ENCODE results near the gene TSC22D2. TPM values are rescaled to one million over a fixed set of nuclear protein-coding genes. Genes with fewer than 3 reads are reported as not detected.
"Not testable (repeated sequence)": the region's sequence is repeated elsewhere in the genome, so short reads cannot be mapped to it uniquely, and the experiment has no call there.

Gene TSC22D2
- total RNA-seq, 1 experiment from 2014 or later, result 43.1 TPM

DNA sequence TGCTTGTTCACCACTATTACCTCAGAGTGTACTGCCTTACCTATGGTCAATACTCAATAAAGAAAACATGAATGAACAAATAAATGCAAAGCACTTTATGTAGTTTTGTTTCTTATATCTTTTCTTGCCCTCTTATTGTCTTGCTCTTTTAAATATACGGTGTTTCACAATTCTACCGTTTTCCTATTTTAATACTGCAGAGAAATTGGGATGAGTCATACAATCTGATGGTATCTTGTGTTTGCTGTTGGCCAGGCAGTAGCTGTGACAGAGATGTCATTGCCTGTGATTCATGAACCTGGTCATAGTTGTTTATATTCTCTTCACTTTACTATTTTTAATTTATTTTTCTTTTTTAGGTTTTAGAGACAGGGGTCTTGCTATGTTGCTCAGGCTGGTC is 89.9 kb downstream of the TSC22D2 start:
- no TSS peak for BruUV-seq (replicated peaks)
- Histone ChIP-seq H3K9me3 (ENCODE audit: control insufficient read depth, insufficient read depth, low read depth, low read length) (0 out of 2 replicates have a peak, but pooled peaks cover 4% of the 10 kb centered on the region), H3K36me3 (ENCODE audit: control insufficient read depth, insufficient read depth, low read length) (no peaks in the 10 kb centered on the region), H3K27me3 (ENCODE audit: control insufficient read depth, insufficient read depth, low read length) (no peaks in the 10 kb centered on the region), H3K4me1 (ENCODE audit: control insufficient read depth, insufficient read depth, low read length) (peaks cover 18% of the 10 kb centered on the region), H3K27ac (ENCODE audit: low read length) (no peak overlapping the region), H3K4me3 (ENCODE audit: low read depth in 2 of 2, low read length in 2 of 2) (no peak overlapping the region)
- DNase-seq (ENCODE audit: low read depth, low spot score), result no peak
- TF ChIP-seq POLR2AphosphoS5 (IDR thresholded peaks at IDR 0.05; ENCODE audit: low read depth, low read length), result no peak
- TF ChIP-seq, protein P1, sequence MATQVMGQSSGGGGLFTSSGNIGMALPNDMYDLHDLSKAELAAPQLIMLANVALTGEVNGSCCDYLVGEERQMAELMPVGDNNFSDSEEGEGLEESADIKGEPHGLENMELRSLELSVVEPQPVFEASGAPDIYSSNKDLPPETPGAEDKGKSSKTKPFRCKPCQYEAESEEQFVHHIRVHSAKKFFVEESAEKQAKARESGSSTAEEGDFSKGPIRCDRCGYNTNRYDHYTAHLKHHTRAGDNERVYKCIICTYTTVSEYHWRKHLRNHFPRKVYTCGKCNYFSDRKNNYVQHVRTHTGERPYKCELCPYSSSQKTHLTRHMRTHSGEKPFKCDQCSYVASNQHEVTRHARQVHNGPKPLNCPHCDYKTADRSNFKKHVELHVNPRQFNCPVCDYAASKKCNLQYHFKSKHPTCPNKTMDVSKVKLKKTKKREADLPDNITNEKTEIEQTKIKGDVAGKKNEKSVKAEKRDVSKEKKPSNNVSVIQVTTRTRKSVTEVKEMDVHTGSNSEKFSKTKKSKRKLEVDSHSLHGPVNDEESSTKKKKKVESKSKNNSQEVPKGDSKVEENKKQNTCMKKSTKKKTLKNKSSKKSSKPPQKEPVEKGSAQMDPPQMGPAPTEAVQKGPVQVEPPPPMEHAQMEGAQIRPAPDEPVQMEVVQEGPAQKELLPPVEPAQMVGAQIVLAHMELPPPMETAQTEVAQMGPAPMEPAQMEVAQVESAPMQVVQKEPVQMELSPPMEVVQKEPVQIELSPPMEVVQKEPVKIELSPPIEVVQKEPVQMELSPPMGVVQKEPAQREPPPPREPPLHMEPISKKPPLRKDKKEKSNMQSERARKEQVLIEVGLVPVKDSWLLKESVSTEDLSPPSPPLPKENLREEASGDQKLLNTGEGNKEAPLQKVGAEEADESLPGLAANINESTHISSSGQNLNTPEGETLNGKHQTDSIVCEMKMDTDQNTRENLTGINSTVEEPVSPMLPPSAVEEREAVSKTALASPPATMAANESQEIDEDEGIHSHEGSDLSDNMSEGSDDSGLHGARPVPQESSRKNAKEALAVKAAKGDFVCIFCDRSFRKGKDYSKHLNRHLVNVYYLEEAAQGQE (IDR thresholded peaks at IDR 0.05; ENCODE audit: insufficient read depth in 1 of 2, low read depth in 2 of 2, low read length in 1 of 2), result no peak
- TF ChIP-seq SIN3A (IDR thresholded peaks at IDR 0.05; ENCODE audit: borderline replicate concordance, insufficient read depth, low read depth, low read length), result no peak
- no peak for TF ChIP-seq TCF7L2 (IDR thresholded peaks at IDR 0.05; ENCODE audit: low read depth, low read length)
- TF ChIP-seq, protein P2, sequence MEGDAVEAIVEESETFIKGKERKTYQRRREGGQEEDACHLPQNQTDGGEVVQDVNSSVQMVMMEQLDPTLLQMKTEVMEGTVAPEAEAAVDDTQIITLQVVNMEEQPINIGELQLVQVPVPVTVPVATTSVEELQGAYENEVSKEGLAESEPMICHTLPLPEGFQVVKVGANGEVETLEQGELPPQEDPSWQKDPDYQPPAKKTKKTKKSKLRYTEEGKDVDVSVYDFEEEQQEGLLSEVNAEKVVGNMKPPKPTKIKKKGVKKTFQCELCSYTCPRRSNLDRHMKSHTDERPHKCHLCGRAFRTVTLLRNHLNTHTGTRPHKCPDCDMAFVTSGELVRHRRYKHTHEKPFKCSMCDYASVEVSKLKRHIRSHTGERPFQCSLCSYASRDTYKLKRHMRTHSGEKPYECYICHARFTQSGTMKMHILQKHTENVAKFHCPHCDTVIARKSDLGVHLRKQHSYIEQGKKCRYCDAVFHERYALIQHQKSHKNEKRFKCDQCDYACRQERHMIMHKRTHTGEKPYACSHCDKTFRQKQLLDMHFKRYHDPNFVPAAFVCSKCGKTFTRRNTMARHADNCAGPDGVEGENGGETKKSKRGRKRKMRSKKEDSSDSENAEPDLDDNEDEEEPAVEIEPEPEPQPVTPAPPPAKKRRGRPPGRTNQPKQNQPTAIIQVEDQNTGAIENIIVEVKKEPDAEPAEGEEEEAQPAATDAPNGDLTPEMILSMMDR (IDR thresholded peaks at IDR 0.05), result no peak
- in situ Hi-C loops (cut with HindIII; ENCODE audit: low pct_unique_long_range_greater_than_20kb, low sequenced_read_pairs), result no loop called here
- CTCF ChIA-PET, result no interaction called here
- peak; percentile 72 for ATAC-seq
- POLR2A ChIA-PET, result no interaction called here
- intact Hi-C loops (cut with micrococcal nuclease; ENCODE audit: unreplicated experiment), result loop anchor here (5.0 kb wide), 1 partner anchor 211 kb away; no protein-coding TSS in a partner anchor

DNA sequence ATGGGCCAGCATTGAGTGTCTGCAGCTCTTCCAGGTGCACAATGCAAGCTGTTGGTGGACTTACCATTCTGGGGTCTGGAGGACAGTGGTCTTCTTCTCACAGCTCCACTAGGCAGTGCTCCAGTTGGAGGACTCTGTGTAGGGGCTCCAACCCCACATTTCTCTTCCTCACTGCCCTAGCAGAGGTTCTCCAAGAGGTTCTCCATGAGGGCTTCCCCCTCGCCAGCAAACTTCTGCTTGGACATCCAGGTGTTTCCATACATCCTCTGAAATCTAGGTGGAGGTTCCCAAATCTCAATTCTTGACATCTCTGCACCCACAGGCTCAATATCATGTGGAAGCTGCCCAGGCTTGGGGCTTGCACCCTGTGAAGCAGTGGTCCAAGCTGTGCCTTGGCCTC is 92.9 kb downstream of the TSC22D2 start:
- H3K9me3 ChIP-seq (ENCODE audit: control insufficient read depth, insufficient read depth, low read depth, low read length); H3K36me3 ChIP-seq (ENCODE audit: control insufficient read depth, insufficient read depth, low read length); CTCF ChIA-PET; H3K27me3 ChIP-seq (ENCODE audit: control insufficient read depth, insufficient read depth, low read length); in situ Hi-C loops (cut with HindIII; ENCODE audit: low pct_unique_long_range_greater_than_20kb, low sequenced_read_pairs); POLR2A ChIA-PET; BruUV-seq (replicated peaks); H3K27ac ChIP-seq (ENCODE audit: low read length); ATAC-seq; H3K4me1 ChIP-seq (ENCODE audit: control insufficient read depth, insufficient read depth, low read length); H3K4me3 ChIP-seq (ENCODE audit: low read depth in 2 of 2, low read length in 2 of 2); DNase-seq (ENCODE audit: low read depth, low spot score); intact Hi-C loops (cut with micrococcal nuclease; ENCODE audit: unreplicated experiment): not testable (repeated sequence)

DNA sequence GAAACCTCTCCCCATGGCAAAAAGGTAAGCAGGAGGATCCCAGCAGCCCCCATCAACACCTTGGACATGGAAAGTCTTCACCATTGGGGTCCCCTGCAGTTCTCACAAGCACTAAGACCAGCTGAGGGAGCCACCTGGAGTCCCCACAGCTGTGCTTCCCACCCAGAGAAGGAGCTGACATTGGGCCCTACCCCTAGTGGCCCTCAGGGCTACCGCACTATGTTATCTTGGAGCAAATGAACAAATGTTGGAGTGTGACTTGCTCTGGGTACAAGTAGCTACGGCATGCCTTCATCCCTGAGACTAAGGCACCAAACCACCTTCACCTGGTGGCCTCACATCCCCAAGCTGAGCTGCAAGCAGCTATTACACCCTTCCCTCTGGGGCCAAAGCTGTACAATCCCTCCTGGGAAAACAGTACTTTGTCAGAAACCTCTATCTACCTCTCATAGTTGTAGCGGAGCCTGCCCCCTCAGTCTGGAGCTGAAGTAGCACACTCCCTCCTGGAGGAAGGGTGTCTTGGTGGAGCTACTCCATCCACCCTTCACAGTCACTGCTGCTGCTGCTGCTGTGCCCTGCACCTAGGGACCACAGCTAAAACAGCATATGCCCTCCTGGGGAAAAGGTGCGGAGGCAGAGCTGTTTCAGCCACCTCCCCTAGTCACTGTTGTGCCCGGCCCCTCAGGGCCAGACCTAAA is 95.5 kb downstream of the TSC22D2 start:
- TF ChIP-seq TCF7L2 (IDR thresholded peaks at IDR 0.05; ENCODE audit: low read depth, low read length), result no peak
- TF ChIP-seq, protein P2 (IDR thresholded peaks at IDR 0.05), result peak; percentile 11; the same call in 1 of the 2 replicates
- in situ Hi-C loops (cut with HindIII; ENCODE audit: low pct_unique_long_range_greater_than_20kb, low sequenced_read_pairs), result no loop called here
- ChIA-PET POLR2A (no interaction called here), CTCF (interaction anchor here (0.6 kb wide), 2 partner anchors 271 to 533 kb away, joined by 5 to 8 read pairs; no protein-coding TSS in a partner anchor)
- H3K27ac ChIP-seq (ENCODE audit: low read length), result no peak overlapping the region
- no TSS peak for BruUV-seq (replicated peaks)
- intact Hi-C loops (cut with micrococcal nuclease; ENCODE audit: unreplicated experiment), result no loop called here
- DNase-seq (ENCODE audit: low read depth, low spot score), result no peak
- H3K4me3 ChIP-seq (ENCODE audit: low read depth in 2 of 2, low read length in 2 of 2), result no peak overlapping the region
- peak; percentile 65 for ATAC-seq
- H3K27me3 ChIP-seq (ENCODE audit: control insufficient read depth, insufficient read depth, low read length), result no peaks in the 10 kb centered on the region
- H3K9me3 ChIP-seq (ENCODE audit: control insufficient read depth, insufficient read depth, low read depth, low read length), result 0 out of 2 replicates have a peak, but pooled peaks cover 4% of the 10 kb centered on the region
- H3K4me1 ChIP-seq (ENCODE audit: control insufficient read depth, insufficient read depth, low read length), result no peaks in the 10 kb centered on the region
- H3K36me3 ChIP-seq (ENCODE audit: control insufficient read depth, insufficient read depth, low read length), result no peaks in the 10 kb centered on the region
